C4-2B (cell line): ENCODE data around the gene KPTN.

ENCODE experiments used
- ZFX ChIP-seq: fragments of 450-650 bp; IDR thresholded peaks from 2 replicates; pipeline ENCODE4 v1.6.1; 2017
- TF ChIP-seq, protein P1 (sequence below): fragments of 450-650 bp; conservative IDR thresholded peaks from 2 replicates; pipeline ENCODE4 v1.5.1; 2017; ENCODE audit warnings: mild to moderate bottlenecking

DNA sequence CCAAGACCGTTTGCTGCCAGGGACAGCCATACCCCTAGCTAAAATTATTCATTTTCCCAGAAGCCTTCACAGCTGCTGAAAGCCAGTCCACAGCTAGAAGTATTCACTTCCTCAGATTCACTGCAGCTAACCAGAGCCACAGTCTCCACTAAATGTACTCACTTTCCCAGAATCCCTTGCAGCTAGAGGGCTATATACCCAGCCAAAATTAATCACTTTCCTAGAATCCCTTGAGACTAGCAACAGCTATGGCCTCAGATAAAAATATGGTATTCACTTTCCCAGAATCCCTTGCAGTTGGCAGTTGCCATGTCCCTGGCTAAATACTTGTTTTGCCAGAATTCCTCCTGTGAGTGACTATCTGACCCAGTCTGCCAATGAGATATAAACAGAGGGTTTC lies 50.9 kb downstream of the KPTN start:
- TF ChIP-seq, protein P1, sequence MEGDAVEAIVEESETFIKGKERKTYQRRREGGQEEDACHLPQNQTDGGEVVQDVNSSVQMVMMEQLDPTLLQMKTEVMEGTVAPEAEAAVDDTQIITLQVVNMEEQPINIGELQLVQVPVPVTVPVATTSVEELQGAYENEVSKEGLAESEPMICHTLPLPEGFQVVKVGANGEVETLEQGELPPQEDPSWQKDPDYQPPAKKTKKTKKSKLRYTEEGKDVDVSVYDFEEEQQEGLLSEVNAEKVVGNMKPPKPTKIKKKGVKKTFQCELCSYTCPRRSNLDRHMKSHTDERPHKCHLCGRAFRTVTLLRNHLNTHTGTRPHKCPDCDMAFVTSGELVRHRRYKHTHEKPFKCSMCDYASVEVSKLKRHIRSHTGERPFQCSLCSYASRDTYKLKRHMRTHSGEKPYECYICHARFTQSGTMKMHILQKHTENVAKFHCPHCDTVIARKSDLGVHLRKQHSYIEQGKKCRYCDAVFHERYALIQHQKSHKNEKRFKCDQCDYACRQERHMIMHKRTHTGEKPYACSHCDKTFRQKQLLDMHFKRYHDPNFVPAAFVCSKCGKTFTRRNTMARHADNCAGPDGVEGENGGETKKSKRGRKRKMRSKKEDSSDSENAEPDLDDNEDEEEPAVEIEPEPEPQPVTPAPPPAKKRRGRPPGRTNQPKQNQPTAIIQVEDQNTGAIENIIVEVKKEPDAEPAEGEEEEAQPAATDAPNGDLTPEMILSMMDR: no peak
- no peak for TF ChIP-seq ZFX
